ENCODE measurements around the gene BRD9.
A peak's percentile ranks its signal among the peaks of the same experiment; 100 is the strongest.

BRD9 gene

DNA sequence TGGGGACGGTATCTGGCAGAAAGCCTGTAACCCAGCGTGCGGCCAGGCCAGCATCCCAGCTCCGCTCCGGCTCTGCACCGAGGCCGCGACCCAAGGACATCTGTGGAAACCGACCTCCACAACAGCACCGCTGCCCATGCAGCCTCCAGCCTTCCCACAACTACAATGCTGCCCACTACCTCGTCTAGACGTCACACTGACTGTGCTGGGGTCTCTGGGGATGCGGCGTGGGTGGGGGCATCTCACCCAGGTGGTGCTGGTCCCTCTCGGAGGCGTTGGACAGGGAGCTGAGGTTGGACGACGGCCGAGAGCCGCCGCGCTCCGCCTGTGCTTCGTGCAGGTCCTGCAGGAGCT lies 27.5 kb downstream of the BRD9 start:
- Histone ChIP-seq H3K4me1 (ENCODE audit: control insufficient read depth in 2 of 2, insufficient read depth in 1 of 2, low read depth in 1 of 2, low read length in 2 of 2) (no peaks in the 10 kb centered on the region), H2BK15ac (ENCODE audit: low read length) (no peak overlapping the region), H4K91ac (ENCODE audit: low read depth, low read length, poor library complexity) (no peak overlapping the region), H3K23ac (ENCODE audit: low read depth, low read length, poor library complexity) (no peak overlapping the region), H2AK5ac (ENCODE audit: low read depth, low read length) (no peak overlapping the region), H2BK12ac (ENCODE audit: low read length) (no peak overlapping the region), H3K9me3 (replicated peaks in 1 of 2; ENCODE audit: control insufficient read depth in 2 of 2, insufficient read depth in 1 of 2, low read depth in 1 of 2, low read length in 2 of 2) (no peaks in the 10 kb centered on the region), H3K79me1 (ENCODE audit: low read depth, low read length) (peaks cover 13% of the 10 kb centered on the region), H4K8ac (ENCODE audit: low read depth, low read length) (no peak overlapping the region), H3K27ac (replicated peaks; ENCODE audit: low read length) (no peak overlapping the region), H3K18ac (ENCODE audit: low read length) (no peak overlapping the region), H3K9ac (ENCODE audit: low read depth, low read length, poor library complexity) (peak overlapping the region; percentile 72), H3K27me3 (ENCODE audit: control insufficient read depth in 3 of 3, insufficient read depth in 3 of 3, low read depth in 1 of 3, low read length in 3 of 3) (no peaks in the 10 kb centered on the region), H2AFZ (ENCODE audit: low read length) (no peak overlapping the region), H3K4me2 (ENCODE audit: insufficient read depth, low read length, poor library complexity, severe bottlenecking) (no peak overlapping the region), H2BK120ac (ENCODE audit: low read depth, low read length) (no peak overlapping the region), H3K36me3 (replicated peaks in 1 of 2; ENCODE audit: control insufficient read depth in 2 of 2, insufficient read depth in 2 of 2, low read length in 2 of 2) (peaks cover 67 to 88% of the 10 kb centered on the region in 2 donors), H3K4me3 (ENCODE audit: low read length in 2 of 2) (no peak overlapping the region), H3K14ac (ENCODE audit: low read length) (no peak overlapping the region), H3K4ac (ENCODE audit: low read length) (no peak overlapping the region), H2BK5ac (ENCODE audit: low read length) (no peak overlapping the region)
- DNase-seq (ENCODE audit: low spot score) = no peak
- WGBS, 2 donors (ENCODE audit: extremely low coverage in 2 of 2, insufficient read length in 2 of 2, insufficient replicate concordance in 1 of 2) = no CpG with 5 or more reads among the region's 24 CpGs

DNA sequence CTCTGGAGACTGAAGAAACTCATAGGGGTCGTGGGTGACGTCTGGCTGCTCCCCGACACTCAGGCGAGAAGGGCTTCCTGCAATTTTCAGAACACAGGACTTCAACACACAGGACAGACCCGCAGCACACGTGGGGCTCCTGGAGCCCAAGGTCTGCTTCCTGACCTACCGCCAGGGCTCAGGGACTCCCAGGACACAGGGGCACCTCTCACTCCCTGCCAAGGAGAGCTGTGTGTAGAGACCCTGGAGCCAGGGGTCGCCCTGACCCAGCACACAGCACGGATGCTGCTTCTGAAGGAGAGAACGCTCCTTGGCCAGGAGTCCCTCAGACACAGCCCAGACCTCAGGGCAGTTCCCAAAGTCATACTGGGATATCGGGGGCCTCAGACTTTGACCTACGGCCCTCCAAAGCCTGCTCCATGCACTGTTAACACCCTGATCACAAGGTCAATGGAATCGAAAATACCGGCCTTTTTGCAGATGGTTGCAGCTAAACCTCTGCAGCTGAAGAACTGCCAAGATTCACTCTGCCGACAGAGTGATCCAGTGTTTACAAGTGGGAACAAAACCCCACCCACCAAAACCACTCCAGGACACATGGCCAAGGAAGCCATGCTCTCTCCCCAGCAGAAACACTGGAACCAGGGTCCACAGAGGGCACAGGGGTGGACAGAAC lies 28.0 kb downstream of the BRD9 start:
- DNase-seq (ENCODE audit: low spot score) = no peak
- Histone ChIP-seq H3K9me3 (replicated peaks in 1 of 2; ENCODE audit: control insufficient read depth in 2 of 2, insufficient read depth in 1 of 2, low read depth in 1 of 2, low read length in 2 of 2) (no peaks in the 10 kb centered on the region), H2BK12ac (ENCODE audit: low read length) (no peak overlapping the region), H2BK120ac (ENCODE audit: low read depth, low read length) (no peak overlapping the region), H3K4me1 (ENCODE audit: control insufficient read depth in 2 of 2, insufficient read depth in 1 of 2, low read depth in 1 of 2, low read length in 2 of 2) (no peaks in the 10 kb centered on the region), H4K91ac (ENCODE audit: low read depth, low read length, poor library complexity) (no peak overlapping the region), H3K9ac (ENCODE audit: low read depth, low read length, poor library complexity) (peak overlapping the region; percentile 72), H3K4ac (ENCODE audit: low read length) (no peak overlapping the region), H3K14ac (ENCODE audit: low read length) (no peak overlapping the region), H2BK15ac (ENCODE audit: low read length) (no peak overlapping the region), H4K8ac (ENCODE audit: low read depth, low read length) (no peak overlapping the region), H3K79me1 (ENCODE audit: low read depth, low read length) (peaks cover 13% of the 10 kb centered on the region), H2BK5ac (ENCODE audit: low read length) (no peak overlapping the region), H3K4me3 (ENCODE audit: low read length in 2 of 2) (no peak overlapping the region), H3K27ac (replicated peaks; ENCODE audit: low read length) (no peak overlapping the region), H3K23ac (ENCODE audit: low read depth, low read length, poor library complexity) (no peak overlapping the region), H3K27me3 (ENCODE audit: control insufficient read depth in 3 of 3, insufficient read depth in 3 of 3, low read depth in 1 of 3, low read length in 3 of 3) (no peaks in the 10 kb centered on the region), H3K18ac (ENCODE audit: low read length) (no peak overlapping the region), H2AFZ (ENCODE audit: low read length) (no peak overlapping the region), H2AK5ac (ENCODE audit: low read depth, low read length) (no peak overlapping the region), H3K36me3 (replicated peaks in 1 of 2; ENCODE audit: control insufficient read depth in 2 of 2, insufficient read depth in 2 of 2, low read length in 2 of 2) (peaks cover 65 to 83% of the 10 kb centered on the region in 2 donors), H3K4me2 (ENCODE audit: insufficient read depth, low read length, poor library complexity, severe bottlenecking) (no peak overlapping the region)
- no CpG with 5 or more reads among the region's 15 CpGs for WGBS, 2 donors (ENCODE audit: extremely low coverage in 2 of 2, insufficient read length in 2 of 2, insufficient replicate concordance in 1 of 2)

GRCh38 chr5:863244-863805 lies 29.3 kb downstream of the BRD9 start:
- WGBS, 2 donors (ENCODE audit: extremely low coverage in 2 of 2, insufficient read length in 2 of 2, insufficient replicate concordance in 1 of 2) = no CpG with 5 or more reads among the region's 16 CpGs
- Histone ChIP-seq H3K79me1 (ENCODE audit: low read depth, low read length) (peaks cover 13% of the 10 kb centered on the region), H3K14ac (ENCODE audit: low read length) (no peak overlapping the region), H2AK5ac (ENCODE audit: low read depth, low read length) (no peak overlapping the region), H3K4me3 (ENCODE audit: low read length in 2 of 2) (no peak overlapping the region), H4K8ac (ENCODE audit: low read depth, low read length) (no peak overlapping the region), H2BK120ac (ENCODE audit: low read depth, low read length) (no peak overlapping the region), H3K27me3 (ENCODE audit: control insufficient read depth in 3 of 3, insufficient read depth in 3 of 3, low read depth in 1 of 3, low read length in 3 of 3) (no peaks in the 10 kb centered on the region), H3K18ac (ENCODE audit: low read length) (no peak overlapping the region), H3K23ac (ENCODE audit: low read depth, low read length, poor library complexity) (peak overlapping the region; percentile 67), H2BK12ac (ENCODE audit: low read length) (no peak overlapping the region), H2AFZ (ENCODE audit: low read length) (no peak overlapping the region), H3K9ac (ENCODE audit: low read depth, low read length, poor library complexity) (no peak overlapping the region), H2BK5ac (ENCODE audit: low read length) (peak overlapping the region; percentile 22), H2BK15ac (ENCODE audit: low read length) (no peak overlapping the region), H4K91ac (ENCODE audit: low read depth, low read length, poor library complexity) (no peak overlapping the region), H3K27ac (replicated peaks; ENCODE audit: low read length) (no peak overlapping the region), H3K4ac (ENCODE audit: low read length) (no peak overlapping the region), H3K36me3 (replicated peaks in 1 of 2; ENCODE audit: control insufficient read depth in 2 of 2, insufficient read depth in 2 of 2, low read length in 2 of 2) (peaks cover 53 to 74% of the 10 kb centered on the region in 2 donors), H3K4me2 (ENCODE audit: insufficient read depth, low read length, poor library complexity, severe bottlenecking) (no peak overlapping the region), H3K9me3 (replicated peaks in 1 of 2; ENCODE audit: control insufficient read depth in 2 of 2, insufficient read depth in 1 of 2, low read depth in 1 of 2, low read length in 2 of 2) (no peaks in the 10 kb centered on the region), H3K4me1 (ENCODE audit: control insufficient read depth in 2 of 2, insufficient read depth in 1 of 2, low read depth in 1 of 2, low read length in 2 of 2) (peaks cover 0 to 2% of the 10 kb centered on the region in 2 donors)
- DNase-seq (ENCODE audit: low spot score) = no peak

GRCh38 chr5:862367-863243 lies 30.0 kb downstream of the BRD9 start:
- H3K4me1 ChIP-seq (ENCODE audit: control insufficient read depth in 2 of 2, insufficient read depth in 1 of 2, low read depth in 1 of 2, low read length in 2 of 2) = peaks cover 0 to 2% of the 10 kb centered on the region in 2 donors
- peak overlapping the region; percentile 39 for H2BK5ac ChIP-seq (ENCODE audit: low read length)
- no peak for DNase-seq (ENCODE audit: low spot score)
- no peaks in the 10 kb centered on the region for H3K27me3 ChIP-seq (ENCODE audit: control insufficient read depth in 3 of 3, insufficient read depth in 3 of 3, low read depth in 1 of 3, low read length in 3 of 3)
- peak overlapping the region; percentile 93 for H3K23ac ChIP-seq (ENCODE audit: low read depth, low read length, poor library complexity)
- H4K8ac ChIP-seq (ENCODE audit: low read depth, low read length) = no peak overlapping the region
- no peak overlapping the region for H4K91ac ChIP-seq (ENCODE audit: low read depth, low read length, poor library complexity)
- no peak overlapping the region for H2BK12ac ChIP-seq (ENCODE audit: low read length)
- H3K27ac ChIP-seq (replicated peaks; ENCODE audit: low read length) = no peak overlapping the region
- H2BK120ac ChIP-seq (ENCODE audit: low read depth, low read length) = no peak overlapping the region
- no peak overlapping the region for H3K14ac ChIP-seq (ENCODE audit: low read length)
- peaks cover 13% of the 10 kb centered on the region for H3K79me1 ChIP-seq (ENCODE audit: low read depth, low read length)
- H3K9me3 ChIP-seq (replicated peaks in 1 of 2; ENCODE audit: control insufficient read depth in 2 of 2, insufficient read depth in 1 of 2, low read depth in 1 of 2, low read length in 2 of 2) = no peaks in the 10 kb centered on the region
- no peak overlapping the region for H3K4me3 ChIP-seq (ENCODE audit: low read length in 2 of 2)
- H3K18ac ChIP-seq (ENCODE audit: low read length) = peak overlapping the region; percentile 8
- no peak overlapping the region for H2AFZ ChIP-seq (ENCODE audit: low read length)
- H3K9ac ChIP-seq (ENCODE audit: low read depth, low read length, poor library complexity) = no peak overlapping the region
- H3K4ac ChIP-seq (ENCODE audit: low read length) = no peak overlapping the region
- no peak overlapping the region for H2AK5ac ChIP-seq (ENCODE audit: low read depth, low read length)
- H2BK15ac ChIP-seq (ENCODE audit: low read length) = no peak overlapping the region
- WGBS, 2 donors (ENCODE audit: extremely low coverage in 2 of 2, insufficient read length in 2 of 2, insufficient replicate concordance in 1 of 2) = no CpG with 5 or more reads among the region's 25 CpGs
- H3K4me2 ChIP-seq (ENCODE audit: insufficient read depth, low read length, poor library complexity, severe bottlenecking) = no peak overlapping the region
- H3K36me3 ChIP-seq (replicated peaks in 1 of 2; ENCODE audit: control insufficient read depth in 2 of 2, insufficient read depth in 2 of 2, low read length in 2 of 2) = peaks cover 48 to 66% of the 10 kb centered on the region in 2 donors
